Activated CD8-positive, alpha-beta memory T cell treated with anti-CD3 and anti-CD28 coated beads, Interleukin-2, amount 50 U/mL, for 1 hour (primary cell): ENCODE data around the gene NPHP4.

ENCODE experiments used
- DNase-seq: peaks from one replicate; pipeline ENCODE4 v3.0.0-alpha.2; 2020; ENCODE audit errors: extremely low read depth

The NPHP4 gene

GRCh38 chr1:5992026-5992813, at the start of gene NPHP4:
NPHP4 (minus strand) TSS chr1:5992425; CDS start chr1:5986289, 6,136 bp downstream.
- DNase-seq, result peak; percentile 99

DNA sequence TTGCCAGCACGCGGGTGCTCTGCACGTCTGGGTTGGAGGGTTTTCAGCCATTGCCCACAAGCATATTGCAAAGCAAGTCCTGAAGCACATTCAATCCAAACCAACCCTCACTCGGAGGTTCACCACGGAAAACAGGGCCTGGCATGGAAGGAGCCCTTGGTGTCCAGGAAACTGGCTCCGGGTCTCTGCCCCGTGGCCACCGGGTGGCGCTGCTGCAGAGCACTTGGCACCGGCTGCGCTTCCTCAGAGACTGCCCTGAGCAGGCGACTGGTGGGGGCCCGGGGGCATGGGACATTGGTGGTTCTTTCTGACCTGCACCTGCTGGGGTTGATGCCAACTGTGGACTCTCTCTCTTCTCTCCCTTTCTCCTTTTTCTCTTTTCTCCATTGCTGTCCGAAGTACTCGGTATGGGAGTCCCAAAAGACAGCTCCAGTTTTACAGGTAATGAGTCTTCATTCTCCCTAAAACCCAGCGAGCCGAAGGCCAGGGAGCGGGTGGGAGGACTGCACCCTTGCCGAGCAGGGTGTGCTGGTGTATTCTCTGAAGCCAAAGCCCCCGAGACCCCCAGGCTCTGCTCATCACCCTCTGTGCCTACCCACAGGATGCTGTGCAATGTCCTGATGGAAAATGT, 49.3 kb upstream of the NPHP4 start:
- DNase-seq, result no peak

GRCh38 chr1:6040861-6041415, 48.7 kb upstream of the NPHP4 start:
- no peak for DNase-seq

- DNase-seq, result no peak
These were observed 48.2 kb upstream of the NPHP4 start for GRCh38 chr1:6040444-6040843.

DNA sequence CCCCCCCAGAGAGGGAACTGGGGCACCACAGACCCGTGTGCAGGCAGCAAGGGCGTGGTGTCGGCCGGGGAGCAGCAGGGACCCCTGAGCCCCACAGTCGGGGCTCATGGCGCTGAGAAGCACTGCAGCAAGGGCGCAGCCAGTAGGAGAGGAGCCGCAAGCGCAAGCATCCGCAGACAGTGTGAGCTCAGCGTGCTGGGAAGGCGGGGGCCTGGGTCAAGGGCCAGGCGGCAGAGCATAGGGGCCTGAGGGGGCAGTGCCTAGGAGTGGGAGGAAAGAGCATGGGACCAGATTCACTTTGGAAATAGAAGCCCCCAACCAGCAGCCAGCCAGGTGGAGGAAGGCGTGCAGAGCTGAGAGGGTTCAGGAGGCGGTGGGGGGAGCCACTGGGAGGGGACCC, 46.8 kb upstream of the NPHP4 start:
- DNase-seq, result no peak

- DNase-seq, result no peak
These were observed 46.4 kb upstream of the NPHP4 start for GRCh38 chr1:6038603-6039002.

GRCh38 chr1:6037338-6037762, 45.1 kb upstream of the NPHP4 start:
- DNase-seq, result no peak

DNA sequence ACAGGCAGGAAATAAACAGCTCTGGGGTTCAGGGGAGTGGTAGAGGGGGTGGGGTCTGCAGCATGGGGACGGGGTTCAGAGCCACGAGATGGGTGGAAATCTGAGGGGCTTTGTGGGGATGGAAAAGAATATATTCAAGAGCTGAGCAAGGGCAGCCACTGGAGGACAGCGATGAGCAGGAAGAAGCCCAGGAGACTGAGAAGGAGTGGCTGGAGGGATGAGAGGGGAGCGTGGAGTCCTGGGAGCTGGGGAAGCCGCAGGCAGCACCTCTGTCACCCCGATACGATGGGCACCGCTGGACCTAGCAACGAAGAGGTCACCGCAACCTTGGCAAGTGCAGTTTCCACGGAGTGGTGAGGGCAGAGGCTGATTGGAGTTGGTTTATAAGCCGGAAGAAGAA, 43.5 kb upstream of the NPHP4 start:
- no peak for DNase-seq

- DNase-seq, result no peak
These were observed 43.1 kb upstream of the NPHP4 start for GRCh38 chr1:6035303-6035702.

GRCh38 chr1:6034750-6035096, 42.5 kb upstream of the NPHP4 start:
- DNase-seq, result no peak

- no peak for DNase-seq
These were observed 41.9 kb upstream of the NPHP4 start for GRCh38 chr1:6033986-6034749.

GRCh38 chr1:6033124-6033523, 40.9 kb upstream of the NPHP4 start:
- DNase-seq, result no peak

GRCh38 chr1:6030547-6031261, 38.5 kb upstream of the NPHP4 start:
- DNase-seq, result no peak

DNA sequence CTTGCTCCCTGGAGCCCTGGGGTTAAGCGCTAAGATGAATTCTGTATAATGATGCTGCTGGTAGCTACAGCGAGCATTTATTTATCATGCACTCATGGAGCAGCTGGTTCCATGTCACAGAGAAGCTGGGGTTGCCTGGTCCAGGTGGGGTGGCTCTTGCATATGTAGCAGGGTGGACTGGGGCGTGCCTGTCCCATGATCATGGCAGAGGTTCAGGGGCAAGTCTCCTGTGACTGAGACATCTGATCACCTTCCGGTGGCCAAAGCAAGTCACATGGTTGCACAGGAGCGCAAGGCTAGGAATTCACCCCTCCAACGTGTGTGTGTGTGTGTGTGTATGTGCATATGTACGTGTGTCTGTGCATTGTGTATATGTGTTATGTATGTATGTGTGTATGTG, 37.9 kb upstream of the NPHP4 start:
- no peak for DNase-seq

DNA sequence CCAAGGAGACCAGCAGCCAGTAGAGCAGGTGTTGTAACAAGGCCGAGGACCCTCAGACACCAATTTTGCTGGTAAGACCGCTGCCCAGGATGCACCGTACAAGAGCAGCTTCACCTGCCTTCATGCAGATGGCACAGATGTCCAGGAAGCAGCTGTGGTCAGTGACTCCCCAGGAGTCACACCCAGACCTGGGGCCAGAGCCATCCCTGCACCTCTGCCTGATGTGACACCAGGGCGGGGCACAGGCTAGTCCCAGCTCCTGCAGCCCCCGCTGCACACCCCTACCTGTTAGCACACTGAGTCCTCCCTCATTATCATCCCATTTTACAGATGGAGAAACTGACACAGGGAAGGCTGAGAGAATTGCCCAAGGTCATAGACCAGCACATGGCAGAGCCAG, 37.1 kb upstream of the NPHP4 start:
- no peak for DNase-seq

GRCh38 chr1:6028042-6028850, 36.0 kb upstream of the NPHP4 start:
- DNase-seq, result peak; percentile 40

GRCh38 chr1:6027591-6027990, 35.4 kb upstream of the NPHP4 start:
- no peak for DNase-seq

DNA sequence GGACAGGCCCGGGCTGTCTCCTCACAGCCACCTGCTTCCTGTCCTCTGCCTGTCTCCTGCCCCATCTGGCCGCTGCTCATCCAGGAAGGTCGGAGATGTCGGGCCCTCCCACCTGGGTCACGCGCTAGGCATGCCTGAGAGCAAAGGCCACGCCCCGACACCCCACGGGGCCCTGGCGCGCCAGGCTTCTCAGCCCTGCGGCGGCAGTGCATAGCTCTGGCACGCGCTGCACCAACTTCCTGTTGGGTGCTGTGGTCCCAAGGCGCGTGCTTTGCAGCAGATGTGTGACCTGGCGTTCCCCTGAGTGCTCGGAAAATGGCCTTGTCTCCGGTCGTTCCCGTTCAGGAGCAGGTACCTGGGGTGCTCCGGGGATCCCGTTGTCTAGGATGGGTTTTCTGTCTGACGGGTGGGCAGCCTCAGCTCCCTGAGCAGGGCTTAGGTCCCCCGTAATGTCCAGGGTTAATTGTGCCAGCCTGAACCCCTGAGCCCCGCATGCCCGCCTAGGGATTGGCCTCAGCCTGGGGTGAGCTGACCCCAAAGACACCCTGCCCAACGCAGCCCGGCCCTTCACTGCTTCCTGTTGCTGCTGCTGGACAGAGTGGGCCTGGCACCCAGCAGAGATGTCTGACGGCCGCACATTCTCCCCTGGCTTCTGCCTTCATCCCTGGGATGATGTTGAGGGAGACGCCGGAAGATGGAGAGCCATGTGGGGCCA, 34.0 kb upstream of the NPHP4 start:
- peak; percentile 78 for DNase-seq

- no peak for DNase-seq
These were observed 33.3 kb upstream of the NPHP4 start for GRCh38 chr1:6025269-6026094.
